DND-41 (cell line): ENCODE results near the gene DNAJB13.

ENCODE experiments used
- ATAC-seq: fragments of 200-7000 bp; cut with Tn5 transposase; 3 replicates; pipeline ENCODE4 v1.9.1; 2021; ENCODE audit warnings: low read depth; ENCODE audit not compliant: insufficient read depth
- DNase-seq: peaks from one replicate; pipeline ENCODE4 v3.0.0-alpha.2; 2020
- H2AFZ ChIP-seq: 2 replicates; pipeline ENCODE4 v1.6.0; 2012; ENCODE audit warnings: low read depth, low read length
- H3K27ac ChIP-seq: 2 replicates; pipeline ENCODE4 v1.5.1; 2012; ENCODE audit warnings: low read length, inconsistent platforms
- H3K27me3 ChIP-seq: fragments of 200-600 bp; sonication (generic); 2 replicates; pipeline ENCODE4 v1.6.0; 2012; ENCODE audit warnings: low read length, mild to moderate bottlenecking, inconsistent platforms; ENCODE audit not compliant: insufficient read depth, poor library complexity
- H3K36me3 ChIP-seq: 2 replicates; pipeline ENCODE4 v1.5.1; 2012; ENCODE audit warnings: low read length, inconsistent platforms; ENCODE audit not compliant: insufficient read depth
- H3K4me1 ChIP-seq: 2 replicates; pipeline ENCODE4 v1.5.1; 2012; ENCODE audit warnings: mild to moderate bottlenecking, low read length; ENCODE audit not compliant: insufficient read depth
- H3K4me2 ChIP-seq: 2 replicates; pipeline ENCODE4 v1.6.0; 2012; ENCODE audit warnings: mild to moderate bottlenecking, moderate library complexity, low read length, inconsistent platforms; ENCODE audit not compliant: insufficient read depth
- H3K4me3 ChIP-seq, 2 experiments: fragments of 200-600 bp in 1 of 2; shearing (Covaris generic) in 1 of 2; 2 replicates each; pipeline ENCODE4 v1.5.1; 2012 to 2016; ENCODE audit warnings: inconsistent platforms in 2 of 2, low read length in 2 of 2, mild to moderate bottlenecking in 2 of 2, low read depth in 1 of 2, moderate library complexity in 1 of 2
- H3K79me2 ChIP-seq: 2 replicates; pipeline ENCODE4 v1.6.0; 2012; ENCODE audit warnings: low read length, inconsistent platforms; ENCODE audit not compliant: insufficient read depth
- H3K9ac ChIP-seq: 2 replicates; pipeline ENCODE4 v1.6.0; 2012; ENCODE audit warnings: low read depth, mild to moderate bottlenecking, inconsistent platforms, low read length, moderate library complexity
- H3K9me3 ChIP-seq: 2 replicates; pipeline ENCODE4 v1.5.1; 2012; ENCODE audit warnings: low read length, moderate library complexity, mild to moderate bottlenecking, inconsistent platforms; ENCODE audit not compliant: insufficient read depth, severe bottlenecking
- H4K20me1 ChIP-seq: 2 replicates; pipeline ENCODE4 v1.6.0; 2012; ENCODE audit warnings: low read length; ENCODE audit not compliant: insufficient read depth
- EZH2 ChIP-seq: IDR thresholded peaks from 3 replicates; pipeline ENCODE4 v1.6.1; 2012; ENCODE audit warnings: borderline replicate concordance, low read depth, mild to moderate bottlenecking, moderate library complexity, low read length, inconsistent platforms; ENCODE audit not compliant: severe bottlenecking
- TF ChIP-seq, protein P1 (sequence below): IDR thresholded peaks from 2 replicates; pipeline ENCODE4 v1.5.1; 2012; ENCODE audit warnings: borderline replicate concordance, low read length, moderate library complexity, mild to moderate bottlenecking; ENCODE audit not compliant: poor library complexity, severe bottlenecking; ENCODE audit errors: extremely low read depth

DNAJB13 gene

GRCh38 chr11:74019104-74019738 lies 68.4 kb downstream of the DNAJB13 start:
- H3K79me2 ChIP-seq: no peaks in the 10 kb centered on the region
- no peak overlapping the region for H3K4me2 ChIP-seq
- no peaks in the 10 kb centered on the region for H3K27me3 ChIP-seq
- TF ChIP-seq EZH2: no peak
- TF ChIP-seq, protein P1, sequence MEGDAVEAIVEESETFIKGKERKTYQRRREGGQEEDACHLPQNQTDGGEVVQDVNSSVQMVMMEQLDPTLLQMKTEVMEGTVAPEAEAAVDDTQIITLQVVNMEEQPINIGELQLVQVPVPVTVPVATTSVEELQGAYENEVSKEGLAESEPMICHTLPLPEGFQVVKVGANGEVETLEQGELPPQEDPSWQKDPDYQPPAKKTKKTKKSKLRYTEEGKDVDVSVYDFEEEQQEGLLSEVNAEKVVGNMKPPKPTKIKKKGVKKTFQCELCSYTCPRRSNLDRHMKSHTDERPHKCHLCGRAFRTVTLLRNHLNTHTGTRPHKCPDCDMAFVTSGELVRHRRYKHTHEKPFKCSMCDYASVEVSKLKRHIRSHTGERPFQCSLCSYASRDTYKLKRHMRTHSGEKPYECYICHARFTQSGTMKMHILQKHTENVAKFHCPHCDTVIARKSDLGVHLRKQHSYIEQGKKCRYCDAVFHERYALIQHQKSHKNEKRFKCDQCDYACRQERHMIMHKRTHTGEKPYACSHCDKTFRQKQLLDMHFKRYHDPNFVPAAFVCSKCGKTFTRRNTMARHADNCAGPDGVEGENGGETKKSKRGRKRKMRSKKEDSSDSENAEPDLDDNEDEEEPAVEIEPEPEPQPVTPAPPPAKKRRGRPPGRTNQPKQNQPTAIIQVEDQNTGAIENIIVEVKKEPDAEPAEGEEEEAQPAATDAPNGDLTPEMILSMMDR: no peak
- no peaks in the 10 kb centered on the region for H3K4me1 ChIP-seq
- H4K20me1 ChIP-seq: no peaks in the 10 kb centered on the region
- H3K36me3 ChIP-seq: peaks cover 19% of the 10 kb centered on the region; the same call in 1 of the 2 replicates
- no peak for DNase-seq
- no peak overlapping the region for H3K27ac ChIP-seq
- no peak overlapping the region for H3K9ac ChIP-seq
- no peak for ATAC-seq
- no peak overlapping the region for H2AFZ ChIP-seq
- no peak overlapping the region for H3K4me3 ChIP-seq
- H3K9me3 ChIP-seq: no peaks in the 10 kb centered on the region

DNA sequence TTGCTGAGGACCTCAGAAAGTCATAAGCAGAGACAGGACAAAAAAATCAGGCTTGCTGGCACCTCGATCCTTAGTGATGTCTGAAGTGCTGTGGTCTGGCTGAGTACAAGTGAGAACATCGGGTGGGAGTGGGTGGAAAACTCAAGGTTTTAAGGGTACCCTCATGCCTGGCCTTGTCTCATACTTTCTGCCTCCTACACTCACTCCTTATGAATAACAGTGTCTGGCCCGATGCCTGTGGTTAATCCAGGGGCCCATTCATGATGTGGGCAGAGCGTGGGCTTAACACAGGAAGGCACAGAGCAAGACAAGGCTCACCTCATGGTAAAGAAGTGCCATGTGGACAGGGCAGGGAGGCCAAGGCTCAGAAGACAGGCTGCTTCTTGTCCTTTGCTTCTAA lies 69.0 kb downstream of the DNAJB13 start:
- H3K9ac ChIP-seq: no peak overlapping the region
- H3K27ac ChIP-seq: no peak overlapping the region
- ATAC-seq (no peak), DNase-seq (no peak)
- no peaks in the 10 kb centered on the region for H3K9me3 ChIP-seq
- H2AFZ ChIP-seq: no peak overlapping the region
- no peaks in the 10 kb centered on the region for H4K20me1 ChIP-seq
- no peaks in the 10 kb centered on the region for H3K27me3 ChIP-seq
- no peak for TF ChIP-seq EZH2
- TF ChIP-seq, protein P1: no peak
- H3K79me2 ChIP-seq: no peaks in the 10 kb centered on the region
- no peak overlapping the region for H3K4me2 ChIP-seq
- H3K36me3 ChIP-seq: peaks cover 18% of the 10 kb centered on the region; the same call in 1 of the 2 replicates
- H3K4me3 ChIP-seq: no peak overlapping the region
- H3K4me1 ChIP-seq: no peaks in the 10 kb centered on the region
